Neutrophil (primary cell): ENCODE data around the gene SEL1L2.

Experiments used
- H3K27ac ChIP-seq: fragments of 200-600 bp; sonication (generic); 2 replicates; pipeline ENCODE4 v1.5.1; 2016; ENCODE audit warnings: mild to moderate bottlenecking, moderate library complexity
- H3K27me3 ChIP-seq: fragments of 200-600 bp; sonication (generic); 2 replicates; pipeline ENCODE4 v1.6.0; 2016; ENCODE audit warnings: mild to moderate bottlenecking
- H3K36me3 ChIP-seq: fragments of 200-600 bp; sonication (generic); 2 replicates; pipeline ENCODE4 v1.5.1; 2017
- H3K4me1 ChIP-seq, 2 experiments: fragments of 200-600 bp in 1 of 2; sonication (generic) in 1 of 2; 1 replicate in 1 of 2; 2 replicates in 1 of 2; pipeline versions ENCODE4 v1.5.1 to v1.6.1; 2013 to 2016; ENCODE audit warnings: low read depth in 1 of 2, low read length in 1 of 2, mild to moderate bottlenecking in 1 of 2, moderate library complexity in 1 of 2; ENCODE audit not compliant: control insufficient read depth in 1 of 2, insufficient read depth in 1 of 2
- H3K4me3 ChIP-seq, 2 experiments: fragments of 200-600 bp in 1 of 2; sonication (generic) in 1 of 2; 1 replicate in 1 of 2; 2 replicates in 1 of 2; pipeline ENCODE4 v1.5.1; 2013 to 2016; ENCODE audit warnings: low read depth in 1 of 2, low read length in 1 of 2, mild to moderate bottlenecking in 1 of 2, moderate library complexity in 1 of 2
- H3K9me3 ChIP-seq: fragments of 200-600 bp; sonication (generic); 2 replicates; pipeline ENCODE4 v1.5.1; 2016
- CTCF ChIP-seq: fragments of 200-600 bp; sonication (generic); IDR thresholded peaks from 2 replicates; pipeline ENCODE4 v1.5.1; 2016; ENCODE audit warnings: antibody characterized with exemption

The SEL1L2 gene

DNA sequence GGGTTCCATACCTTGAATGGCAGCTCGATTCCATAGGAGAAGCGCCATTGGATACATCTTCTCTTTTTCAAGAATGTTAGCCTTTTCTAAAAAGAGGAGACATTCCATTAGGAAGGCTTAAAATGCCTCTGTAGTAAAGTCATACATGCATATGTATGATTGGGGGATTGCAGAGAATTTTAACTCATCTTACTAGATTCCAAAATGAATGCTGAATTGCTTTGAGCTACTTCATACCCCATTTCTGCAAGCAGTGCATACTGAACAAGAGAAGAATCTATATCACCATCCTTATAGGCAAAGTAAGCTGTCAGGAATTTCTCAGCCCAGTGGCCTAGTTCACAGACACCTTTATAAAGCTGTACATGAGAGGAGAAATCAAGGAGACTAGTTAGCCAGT lies 125.3 kb downstream of the SEL1L2 start:
- no peak for TF ChIP-seq CTCF
- Histone ChIP-seq H3K36me3 (no peaks in the 10 kb centered on the region), H3K4me3 (no peak overlapping the region), H3K9me3 (no peaks in the 10 kb centered on the region), H3K27ac (peak overlapping the region; percentile 50), H3K27me3 (no peaks in the 10 kb centered on the region), H3K4me1 (peaks cover 55 to 78% of the 10 kb centered on the region in 2 experiments)

- TF ChIP-seq CTCF = no peak
- Histone ChIP-seq H3K36me3 (no peaks in the 10 kb centered on the region), H3K4me1 (peaks cover 36 to 69% of the 10 kb centered on the region in 2 experiments), H3K27ac (no peak overlapping the region), H3K4me3 (no peak overlapping the region), H3K27me3 (no peaks in the 10 kb centered on the region), H3K9me3 (no peaks in the 10 kb centered on the region)
Measured at GRCh38 chr20:13863244-13863643, 127.2 kb downstream of the SEL1L2 start.

DNA sequence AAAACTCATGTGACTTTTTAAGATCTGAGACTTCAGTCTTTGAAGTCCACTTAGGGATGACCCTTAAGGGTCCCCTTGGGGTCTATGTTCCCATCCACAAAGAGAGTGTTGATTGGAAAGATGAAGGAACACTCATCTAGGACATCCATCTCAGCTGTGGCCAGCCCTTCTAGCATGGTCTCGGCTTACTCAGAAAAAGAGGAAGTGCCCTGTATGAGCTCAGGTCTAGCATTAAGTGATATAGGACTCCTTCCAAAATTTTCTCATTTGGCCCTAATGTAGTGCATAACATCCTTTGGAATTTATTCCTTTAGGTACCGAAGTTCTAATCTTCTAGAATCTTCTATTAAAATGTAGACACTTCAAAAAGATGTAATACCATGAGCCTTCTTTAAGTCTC lies 128.2 kb downstream of the SEL1L2 start:
- no peak overlapping the region for H3K27ac ChIP-seq

GRCh38 chr20:13858871-13859270 lies 131.5 kb downstream of the SEL1L2 start:
- H3K4me1 ChIP-seq = peaks cover 35 to 60% of the 10 kb centered on the region in 2 experiments
- no peak overlapping the region for H3K27ac ChIP-seq
- no peak for TF ChIP-seq CTCF
- no peaks in the 10 kb centered on the region for H3K27me3 ChIP-seq
- H3K4me3 ChIP-seq = no peak overlapping the region
- no peaks in the 10 kb centered on the region for H3K9me3 ChIP-seq
- no peaks in the 10 kb centered on the region for H3K36me3 ChIP-seq

More for the DNA sequence above, 128.2 kb downstream of the SEL1L2 start:
- no peaks in the 10 kb centered on the region for H3K27me3 ChIP-seq
- H3K36me3 ChIP-seq = no peaks in the 10 kb centered on the region
- no peak overlapping the region for H3K4me3 ChIP-seq
- H3K9me3 ChIP-seq = no peaks in the 10 kb centered on the region
- H3K4me1 ChIP-seq = peaks cover 34 to 69% of the 10 kb centered on the region in 2 experiments
- no peak for TF ChIP-seq CTCF

DNA sequence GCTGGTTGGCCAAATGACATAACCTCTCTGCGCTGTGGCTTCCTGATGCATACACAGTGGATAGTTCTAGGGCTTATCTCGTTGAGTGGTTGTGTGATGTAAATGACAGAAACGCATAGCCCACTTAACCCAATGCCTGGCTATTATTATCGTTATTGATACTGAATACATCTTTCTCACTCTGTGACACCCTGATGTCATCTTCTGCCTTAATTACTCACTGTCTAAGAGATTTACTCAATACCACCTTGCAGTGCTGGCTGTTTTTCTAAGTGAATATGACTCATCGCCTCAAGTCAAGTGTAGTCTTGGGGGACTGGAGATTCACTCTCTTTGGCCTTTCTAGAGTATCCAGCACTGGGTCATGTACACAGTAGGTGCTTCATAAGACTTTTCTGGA lies 132.0 kb downstream of the SEL1L2 start:
- Histone ChIP-seq H3K27ac (no peak overlapping the region), H3K36me3 (no peaks in the 10 kb centered on the region), H3K4me3 (no peak overlapping the region), H3K9me3 (no peaks in the 10 kb centered on the region), H3K4me1 (peaks cover 32 to 56% of the 10 kb centered on the region in 2 experiments), H3K27me3 (no peaks in the 10 kb centered on the region)
- TF ChIP-seq CTCF = no peak

GRCh38 chr20:13857961-13858360 lies 132.5 kb downstream of the SEL1L2 start:
- no peaks in the 10 kb centered on the region for H3K36me3 ChIP-seq
- H3K4me1 ChIP-seq = peaks cover 29 to 51% of the 10 kb centered on the region in 2 experiments
- H3K27ac ChIP-seq = no peak overlapping the region
- TF ChIP-seq CTCF = no peak
- no peaks in the 10 kb centered on the region for H3K27me3 ChIP-seq
- no peak overlapping the region for H3K4me3 ChIP-seq
- H3K9me3 ChIP-seq = no peaks in the 10 kb centered on the region
